GM21825 (cell line): ENCODE measurements around the gene DPP6.
"Not testable (repeated sequence)": the region's sequence is repeated elsewhere in the genome, so short reads cannot be mapped to it uniquely, and the experiment has no call there.

ENCODE experiments used
- ATAC-seq: cut with Tn5 transposase; IDR thresholded peaks from one replicate; pipeline ENCODE4 v1.9.1; 2021; ENCODE audit warnings: mild to moderate bottlenecking, moderate library complexity; ENCODE audit not compliant: unreplicated experiment

Gene DPP6

GRCh38 chr7:154914996-154915380 is 862.8 kb downstream of the DPP6 start:
- no peak for ATAC-seq

- ATAC-seq: no peak
Observed at GRCh38 chr7:154915600-154915999, 863.4 kb downstream of the DPP6 start.

- no peak for ATAC-seq
Observed at GRCh38 chr7:154916381-154916780, 864.2 kb downstream of the DPP6 start.

GRCh38 chr7:154916856-154917807 is 864.9 kb downstream of the DPP6 start:
- ATAC-seq: no peak

GRCh38 chr7:154917808-154918160 is 865.6 kb downstream of the DPP6 start:
- ATAC-seq: no peak

- no peak for ATAC-seq
Observed at GRCh38 chr7:154918266-154918665, 866.1 kb downstream of the DPP6 start.

GRCh38 chr7:154918741-154919140 is 866.5 kb downstream of the DPP6 start:
- no peak for ATAC-seq

- ATAC-seq: no peak
Observed at GRCh38 chr7:154919344-154920225, 867.4 kb downstream of the DPP6 start.

- ATAC-seq: not testable (repeated sequence)
Observed at GRCh38 chr7:154922472-154922871, 870.3 kb downstream of the DPP6 start.

GRCh38 chr7:154927624-154928125 is 875.5 kb downstream of the DPP6 start:
- ATAC-seq: peak; percentile 50

- peak; percentile 83 for ATAC-seq
Observed at GRCh38 chr7:154928136-154929005, 876.2 kb downstream of the DPP6 start.

GRCh38 chr7:154929006-154929726 is 877.0 kb downstream of the DPP6 start:
- no peak for ATAC-seq

GRCh38 chr7:154931906-154932305 is 879.7 kb downstream of the DPP6 start:
- no peak for ATAC-seq

- ATAC-seq: not testable (repeated sequence)
Observed at GRCh38 chr7:154934353-154934952, 882.3 kb downstream of the DPP6 start.

- no peak for ATAC-seq
Observed at GRCh38 chr7:154937837-154938236, 885.6 kb downstream of the DPP6 start.

GRCh38 chr7:154942691-154943090 is 890.5 kb downstream of the DPP6 start:
- no peak for ATAC-seq
